Calu3 (cell line): ENCODE measurements around the gene GRAMD1C. TPM values are rescaled to one million over a fixed set of nuclear protein-coding genes. Genes with fewer than 3 reads are reported as not detected.
"Not testable (repeated sequence)": the region's sequence is repeated elsewhere in the genome, so short reads cannot be mapped to it uniquely, and the experiment has no call there.

Source experiments
- BruUV-seq: library from RNA; stranded (reverse); fragments of 400-500 nt; replicated peaks from 2 replicates; lab custom pipeline; 2021; lab: Mats Ljungman, UMichigan
- CTCF ChIA-PET: fragments of 300-600 bp; sonication (Branson Sonifier 250); formaldehyde crosslinking; loops from one replicate; lab custom pipeline; 2022; ENCODE audit warnings: antibody characterized with exemption; lab: Charles Lee
- DNase-seq: peaks from one replicate; pipeline ENCODE4 v3.0.0; 2022
- H3K27ac Mint-ChIP-seq: one replicate; pipeline ENCODE4 v1.8.0; 2022; ENCODE audit warnings: mixed read lengths; ENCODE audit not compliant: unreplicated experiment
- H3K27me3 Mint-ChIP-seq: one replicate; pipeline ENCODE4 v1.8.0; 2022; ENCODE audit warnings: mixed read lengths; ENCODE audit not compliant: unreplicated experiment
- H3K36me3 Mint-ChIP-seq: one replicate; pipeline ENCODE4 v1.8.0; 2022; ENCODE audit warnings: mild to moderate bottlenecking, moderate library complexity, mixed read lengths; ENCODE audit not compliant: insufficient read depth, unreplicated experiment
- H3K4me1 Mint-ChIP-seq: one replicate; pipeline ENCODE4 v1.8.0; 2022; ENCODE audit warnings: mild to moderate bottlenecking, low read depth, mixed read lengths; ENCODE audit not compliant: unreplicated experiment
- H3K4me3 Mint-ChIP-seq: one replicate; pipeline ENCODE4 v1.8.0; 2022; ENCODE audit warnings: mild to moderate bottlenecking, low read depth, moderate library complexity, mixed read lengths; ENCODE audit not compliant: unreplicated experiment
- H3K9me3 Mint-ChIP-seq: one replicate; pipeline ENCODE4 v1.8.0; 2022; ENCODE audit warnings: low read depth, mixed read lengths; ENCODE audit not compliant: unreplicated experiment
- CTCF ChIP-seq: fragments of 200-600 bp; IDR thresholded peaks from one replicate; pipeline ENCODE4 v1.8.0; 2022; ENCODE audit warnings: antibody characterized with exemption; ENCODE audit not compliant: unreplicated experiment
- intact Hi-C: fragments of 100-400 bp; cut with micrococcal nuclease; formaldehyde crosslinking; loops from one replicate; pipeline ENCODE4 v1.10.0; 2022; ENCODE audit not compliant: unreplicated experiment
- total RNA-seq: library from RNA; stranded (reverse); gene quantifications from 2 replicates; pipeline ENCODE4 v1.2.3, GENCODE V29; 2022

GRAMD1C gene
- total RNA-seq, 1 experiment from 2014 or later = 6.3 TPM

- Mint-ChIP-seq H3K27ac (no peak overlapping the region), H3K27me3 (no peaks in the 10 kb centered on the region), H3K4me3 (no peak overlapping the region), H3K9me3 (no peaks in the 10 kb centered on the region), H3K36me3 (no peaks in the 10 kb centered on the region), H3K4me1 (peaks cover 11% of the 10 kb centered on the region)
- TF ChIP-seq CTCF = no peak
- DNase-seq = no peak
- intact Hi-C loops = loop anchor here (1.0 kb wide), 1 partner anchor 69 kb away; no protein-coding TSS in a partner anchor
- CTCF ChIA-PET = interaction anchor here (0.7 to 1.9 kb wide), 9 partner anchors 10 to 335 kb away, joined by 3 to 25 read pairs (median 4); partner anchors contain the start of genes ATP6V1A and NAA50
- BruUV-seq = no TSS peak
Measured at GRCh38 chr3:113844622-113845222, 6.1 kb downstream of the GRAMD1C start.

- BruUV-seq = no TSS peak
- Mint-ChIP-seq H3K9me3 (no peaks in the 10 kb centered on the region), H3K4me3 (no peak overlapping the region), H3K27me3 (no peaks in the 10 kb centered on the region), H3K36me3 (no peaks in the 10 kb centered on the region), H3K4me1 (peaks cover 11% of the 10 kb centered on the region), H3K27ac (peak overlapping the region; percentile 71)
- intact Hi-C loops = no loop called here
- no peak for TF ChIP-seq CTCF
- DNase-seq = no peak
- CTCF ChIA-PET = no interaction called here
Measured at GRCh38 chr3:113847247-113847646, 8.7 kb downstream of the GRAMD1C start.

GRCh38 chr3:113847664-113848461, 9.3 kb downstream of the GRAMD1C start:
- H3K27me3 Mint-ChIP-seq = no peaks in the 10 kb centered on the region

GRCh38 chr3:113849071-113849470, 10.5 kb downstream of the GRAMD1C start:
- H3K4me3 Mint-ChIP-seq, H3K27ac Mint-ChIP-seq, H3K9me3 Mint-ChIP-seq, H3K36me3 Mint-ChIP-seq, DNase-seq, intact Hi-C loops, BruUV-seq, H3K27me3 Mint-ChIP-seq, CTCF ChIA-PET: not testable (repeated sequence)
- H3K4me1 Mint-ChIP-seq = peaks cover 11% of the 10 kb centered on the region

More at GRCh38 chr3:113847664-113848461, 9.3 kb downstream of the GRAMD1C start:
- Mint-ChIP-seq H3K4me1 (peaks cover 11% of the 10 kb centered on the region), H3K27ac (peak overlapping the region; percentile 71), H3K4me3 (no peak overlapping the region), H3K36me3 (no peaks in the 10 kb centered on the region), H3K9me3 (no peaks in the 10 kb centered on the region)
- intact Hi-C loops = no loop called here
- BruUV-seq = no TSS peak
- DNase-seq = no peak
- TF ChIP-seq CTCF = no peak
- CTCF ChIA-PET = interaction anchor here (0.7 kb wide), 1 partner anchor 21 kb away, joined by 3 read pairs; no protein-coding TSS in a partner anchor

- DNase-seq, CTCF ChIA-PET: not testable (repeated sequence)
Measured at GRCh38 chr3:113849841-113850240, 11.3 kb downstream of the GRAMD1C start.

GRCh38 chr3:113850391-113850790, 11.8 kb downstream of the GRAMD1C start:
- intact Hi-C loops, CTCF ChIA-PET, H3K27me3 Mint-ChIP-seq, DNase-seq, H3K36me3 Mint-ChIP-seq, H3K9me3 Mint-ChIP-seq, H3K27ac Mint-ChIP-seq, BruUV-seq, H3K4me3 Mint-ChIP-seq: not testable (repeated sequence)
- H3K4me1 Mint-ChIP-seq = peaks cover 11% of the 10 kb centered on the region

More at GRCh38 chr3:113849841-113850240, 11.3 kb downstream of the GRAMD1C start:
- H3K9me3 Mint-ChIP-seq, intact Hi-C loops, H3K4me3 Mint-ChIP-seq, BruUV-seq, H3K36me3 Mint-ChIP-seq, H3K27me3 Mint-ChIP-seq, H3K27ac Mint-ChIP-seq: not testable (repeated sequence)
- peaks cover 11% of the 10 kb centered on the region for H3K4me1 Mint-ChIP-seq
